NCI-H2029 treated with DMSO at 0.1 percent for 48 hours (cell line): Measurements from ENCODE around the gene FOXO1.
"Not testable (repeated sequence)": the region's sequence is repeated elsewhere in the genome, so short reads cannot be mapped to it uniquely, and the experiment has no call there.

ENCODE experiments used
- DNase-seq: peaks from one replicate; lab custom pipeline; 2025; lab: John Stamatoyannopoulos, UW

FOXO1 gene

DNA sequence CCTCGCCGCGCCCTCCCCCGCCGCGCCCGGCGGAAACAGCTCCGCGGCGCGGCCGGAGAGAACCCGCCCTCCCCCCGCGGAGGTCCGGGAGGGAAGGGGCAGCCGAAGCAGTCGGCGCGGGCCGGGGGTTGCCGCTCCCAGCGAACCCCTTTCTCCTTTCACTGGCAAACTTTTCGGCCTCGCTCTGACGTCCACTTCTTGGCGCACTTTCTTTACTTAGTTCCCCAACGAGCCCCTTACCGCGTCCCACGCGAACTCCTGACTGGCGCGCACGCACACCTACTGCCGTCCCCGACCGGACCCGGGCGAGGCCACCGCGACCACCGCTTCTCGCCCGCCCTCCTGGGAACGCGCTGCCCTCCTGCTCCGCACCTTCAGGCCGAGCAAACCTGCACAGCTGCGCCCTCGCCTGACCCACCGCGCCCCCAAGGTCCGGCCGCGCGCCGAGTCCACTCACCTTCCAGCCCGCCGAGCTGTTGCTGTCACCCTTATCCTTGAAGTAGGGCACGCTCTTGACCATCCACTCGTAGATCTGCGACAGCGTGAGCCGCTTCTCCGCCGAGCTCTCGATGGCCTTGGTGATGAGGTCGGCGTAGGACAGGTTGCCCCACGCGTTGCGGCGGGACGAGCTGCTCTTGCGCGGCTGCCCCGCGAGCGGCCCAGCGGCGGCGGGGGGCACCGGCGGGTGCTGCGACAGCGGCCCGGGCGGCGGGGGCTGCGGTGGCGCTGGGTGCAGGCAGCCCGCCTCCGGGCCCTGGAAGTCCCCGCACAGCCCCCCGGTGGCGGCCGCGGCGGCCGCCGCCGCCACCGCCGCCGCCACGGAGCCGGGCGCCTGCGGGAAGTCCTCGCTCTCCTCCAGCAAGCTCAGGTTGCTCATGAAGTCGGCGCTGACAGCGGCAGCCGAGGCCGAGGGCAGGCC lies 1.1 kb downstream of the FOXO1 start:
- DNase-seq = no peak

DNA sequence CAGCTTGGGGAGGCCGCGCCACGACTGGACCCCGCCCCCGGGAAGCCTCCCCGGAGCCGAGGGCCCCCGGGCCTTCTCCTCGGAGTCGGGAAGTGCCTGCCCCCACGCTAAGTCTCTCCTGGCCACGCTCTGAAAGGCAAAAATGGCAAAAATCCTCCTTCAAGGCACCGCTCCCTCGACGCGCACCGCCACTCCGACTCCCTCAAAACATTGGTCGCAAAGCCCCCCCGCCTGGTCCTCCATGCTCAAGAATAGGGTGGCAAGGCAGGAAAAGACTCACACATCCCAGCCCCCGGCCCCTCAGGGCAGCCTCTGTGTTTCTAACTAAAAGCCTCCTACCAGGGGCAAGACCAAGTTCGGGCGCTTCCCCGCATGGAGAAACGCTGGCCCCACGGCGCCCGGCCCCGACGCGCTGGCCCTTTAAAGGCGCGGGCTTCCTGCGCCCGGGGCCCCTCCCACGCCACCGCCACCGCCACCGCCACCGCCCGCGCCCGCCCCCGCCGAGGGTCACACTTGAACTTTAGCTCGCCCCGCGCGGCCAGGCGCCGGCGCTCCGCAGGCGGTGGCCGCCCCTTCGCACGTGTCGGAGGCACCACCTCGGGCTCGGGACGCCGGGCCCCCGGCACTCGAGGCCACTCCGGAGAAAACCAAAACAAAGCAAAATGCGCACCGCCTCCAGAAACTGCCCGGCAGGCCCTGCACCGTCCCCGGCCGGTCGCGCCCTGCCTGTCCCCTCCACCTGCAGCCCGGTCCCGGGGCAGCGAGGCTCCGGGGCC lies 1.9 kb downstream of the FOXO1 start:
- DNase-seq = no peak

DNA sequence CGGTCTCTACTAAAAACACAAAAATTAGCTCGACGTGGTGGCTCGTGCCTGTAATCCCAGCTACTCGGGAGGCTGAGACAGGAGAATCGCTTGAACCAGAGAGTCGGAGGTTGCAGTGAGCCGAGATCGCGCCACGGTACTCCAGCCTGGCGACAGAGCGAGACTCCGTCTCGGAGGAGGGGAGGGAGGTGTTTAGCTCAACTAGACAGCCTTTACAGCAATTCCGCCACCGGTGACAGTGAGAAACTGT lies 2.4 kb downstream of the FOXO1 start:
- DNase-seq = not testable (repeated sequence)

- DNase-seq = no peak
These were observed 3.6 kb downstream of the FOXO1 start for GRCh38 chr13:40662866-40663265.

DNA sequence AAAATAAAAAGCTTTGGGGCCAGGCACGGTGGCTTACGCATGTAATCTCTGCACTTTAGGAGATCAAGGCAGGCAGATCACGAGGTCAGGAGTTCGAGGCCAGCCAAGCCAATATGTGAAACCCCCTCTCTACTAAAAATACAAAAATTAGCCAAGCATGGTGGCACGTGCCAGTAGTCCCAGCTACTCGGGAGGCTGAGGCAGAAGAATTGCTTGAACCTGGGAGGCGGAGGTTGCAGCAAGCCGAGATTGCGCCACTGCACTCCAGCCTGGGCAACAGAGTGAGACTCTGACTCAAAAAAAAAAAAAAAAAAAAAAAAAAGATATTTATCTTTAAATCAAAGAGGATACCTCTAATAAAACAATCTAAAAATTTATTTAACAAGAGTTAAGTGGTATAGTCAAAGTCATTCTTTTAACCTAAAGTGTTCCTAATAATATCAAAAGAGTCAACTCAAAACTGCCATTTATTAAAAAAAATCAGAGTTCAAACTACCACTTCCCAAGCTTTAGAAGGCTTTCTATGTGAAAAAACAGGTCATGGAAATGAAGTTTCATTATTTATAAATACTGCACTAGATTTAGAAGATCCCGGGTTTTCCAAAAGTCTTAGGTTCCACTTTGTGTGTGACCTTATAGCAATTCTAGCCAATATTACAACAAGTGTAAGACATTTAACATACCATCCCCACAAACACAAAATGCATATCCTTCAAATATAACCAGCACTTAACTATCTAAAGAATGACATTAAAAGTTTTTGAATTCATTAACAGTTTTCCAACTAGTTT lies 4.4 kb downstream of the FOXO1 start:
- no peak for DNase-seq

- DNase-seq = no peak
These were observed 5.7 kb downstream of the FOXO1 start for GRCh38 chr13:40660692-40661091.

GRCh38 chr13:40660141-40660664 lies 6.2 kb downstream of the FOXO1 start:
- DNase-seq = no peak

DNA sequence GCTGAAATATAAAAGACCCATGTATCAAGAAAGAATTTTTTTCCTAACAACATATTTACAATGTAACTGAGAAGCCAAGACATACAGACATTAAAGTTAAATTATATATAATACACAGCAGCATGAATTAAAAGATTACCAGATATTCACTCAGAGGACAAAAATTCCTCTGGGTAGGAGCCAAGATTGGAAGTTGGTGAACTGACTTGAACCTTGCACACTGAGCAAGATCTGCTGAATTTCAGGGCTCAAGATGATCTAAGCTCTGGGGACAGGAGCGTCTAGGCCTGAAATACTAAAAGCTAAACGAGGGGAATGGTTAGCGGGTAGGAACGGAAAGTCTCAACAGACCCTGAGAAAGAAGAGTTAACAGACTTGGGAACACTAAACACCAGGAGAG lies 8.5 kb downstream of the FOXO1 start:
- no peak for DNase-seq

- DNase-seq = no peak
These were observed 9.1 kb downstream of the FOXO1 start for GRCh38 chr13:40657307-40657706.

- no peak for DNase-seq
These were observed 10.1 kb downstream of the FOXO1 start for GRCh38 chr13:40656358-40656757.

DNA sequence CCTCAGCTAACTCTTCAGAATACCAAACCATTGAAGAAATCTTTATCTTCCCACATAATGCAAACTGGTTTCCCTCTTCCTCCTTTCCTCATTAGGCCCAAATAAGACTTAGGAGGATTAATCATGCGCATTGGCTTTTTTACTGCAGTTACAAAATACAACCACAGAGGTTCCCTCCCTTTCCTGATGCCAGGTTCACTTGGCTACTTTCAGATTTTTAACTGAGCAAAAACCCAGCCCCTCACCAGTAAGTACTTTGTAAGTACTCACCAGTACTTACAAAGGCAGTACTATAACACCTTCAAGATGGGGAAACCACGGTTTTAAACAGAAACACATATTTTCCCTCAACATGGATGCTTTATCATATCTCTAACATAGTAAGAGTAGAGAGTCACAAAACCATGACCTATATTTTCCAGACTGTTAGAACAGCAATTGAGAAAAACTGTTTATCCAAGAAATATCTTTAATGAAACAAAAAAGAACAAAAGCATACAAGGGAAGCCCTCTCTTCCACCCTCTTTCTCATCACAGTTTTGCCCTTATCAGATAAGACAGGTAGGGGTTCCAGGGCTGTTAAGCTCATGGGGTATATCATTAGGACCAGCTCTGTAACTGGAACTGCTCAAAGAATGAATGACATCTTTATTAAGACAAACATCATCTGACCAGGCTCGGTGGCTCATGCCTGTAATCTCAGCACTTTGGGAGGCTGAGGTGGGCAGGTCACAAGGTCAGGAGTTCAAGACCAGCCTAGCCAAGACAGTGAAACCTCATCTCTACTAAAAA lies 12.7 kb downstream of the FOXO1 start:
- DNase-seq = no peak

DNA sequence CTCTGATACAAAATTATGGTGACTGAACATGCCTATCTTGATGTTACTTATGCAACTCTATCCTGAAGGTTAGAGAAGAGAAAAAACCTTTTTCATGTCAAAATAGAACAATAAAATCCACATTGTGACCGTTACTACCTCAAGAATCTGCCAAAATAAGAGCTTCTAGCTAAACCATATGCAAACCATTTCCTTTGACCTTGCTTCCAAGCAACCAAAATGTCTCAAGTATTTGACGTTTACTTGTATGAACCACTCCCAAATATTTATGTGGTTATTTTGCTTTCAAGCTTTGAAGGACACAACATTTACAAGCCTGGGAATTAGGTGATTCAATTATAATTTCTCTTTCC lies 13.9 kb downstream of the FOXO1 start:
- no peak for DNase-seq

- no peak for DNase-seq
These were observed 14.4 kb downstream of the FOXO1 start for GRCh38 chr13:40651866-40652587.

- DNase-seq = no peak
These were observed 17.6 kb downstream of the FOXO1 start for GRCh38 chr13:40648841-40649240.

DNA sequence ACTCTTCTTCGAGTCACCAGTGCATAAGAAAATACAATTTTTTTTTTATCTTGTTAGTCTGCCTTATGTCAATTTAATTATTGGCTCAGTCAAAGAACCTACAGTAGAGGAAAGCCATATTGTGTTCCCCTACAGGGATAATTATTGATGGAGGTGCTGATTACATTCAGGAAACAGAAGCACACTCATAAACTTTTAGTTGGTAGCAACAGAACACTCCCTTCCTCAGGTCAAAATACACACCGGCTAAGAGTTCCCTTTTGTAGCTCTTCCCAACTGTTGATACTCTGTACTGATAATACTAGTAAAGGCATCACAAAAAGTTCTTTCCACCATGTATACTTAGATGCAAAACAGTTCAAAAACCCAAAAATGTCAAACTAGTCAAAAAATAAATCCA lies 18.4 kb downstream of the FOXO1 start:
- DNase-seq = no peak

DNA sequence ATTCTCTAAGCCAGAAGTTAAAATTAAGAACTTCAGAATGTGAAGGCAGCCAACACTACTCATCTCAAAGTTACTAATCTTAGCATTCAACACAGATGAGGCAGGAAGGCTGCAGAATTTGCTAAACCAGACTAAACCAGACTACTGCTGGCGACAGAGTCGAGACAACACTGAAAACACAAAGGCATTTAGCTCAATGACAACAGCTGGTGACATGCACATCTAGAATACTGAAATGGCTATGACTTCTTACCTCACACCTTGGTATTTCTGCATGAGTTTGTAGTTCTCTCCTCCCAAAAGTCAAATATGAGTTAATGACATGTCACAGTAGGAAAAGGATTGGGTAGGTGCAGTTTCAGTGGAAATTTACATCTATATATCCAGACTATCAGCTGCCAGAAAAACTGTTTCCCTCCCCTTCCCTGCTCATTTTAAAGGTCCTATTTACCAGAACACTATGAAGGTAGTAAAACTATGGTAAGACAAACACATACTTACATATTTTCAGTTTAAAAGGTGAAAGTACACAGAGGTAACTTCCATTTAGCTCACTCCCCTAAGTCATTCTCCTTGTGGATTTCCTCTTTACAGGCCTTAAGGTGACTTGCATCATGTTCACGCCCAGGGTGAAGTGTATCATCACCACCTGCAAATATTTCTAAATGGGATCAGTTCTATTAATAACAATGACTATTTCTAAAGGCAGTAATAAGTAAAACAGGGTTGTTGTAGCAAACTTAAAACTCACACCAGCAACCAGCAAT lies 21.4 kb downstream of the FOXO1 start:
- DNase-seq = no peak

DNA sequence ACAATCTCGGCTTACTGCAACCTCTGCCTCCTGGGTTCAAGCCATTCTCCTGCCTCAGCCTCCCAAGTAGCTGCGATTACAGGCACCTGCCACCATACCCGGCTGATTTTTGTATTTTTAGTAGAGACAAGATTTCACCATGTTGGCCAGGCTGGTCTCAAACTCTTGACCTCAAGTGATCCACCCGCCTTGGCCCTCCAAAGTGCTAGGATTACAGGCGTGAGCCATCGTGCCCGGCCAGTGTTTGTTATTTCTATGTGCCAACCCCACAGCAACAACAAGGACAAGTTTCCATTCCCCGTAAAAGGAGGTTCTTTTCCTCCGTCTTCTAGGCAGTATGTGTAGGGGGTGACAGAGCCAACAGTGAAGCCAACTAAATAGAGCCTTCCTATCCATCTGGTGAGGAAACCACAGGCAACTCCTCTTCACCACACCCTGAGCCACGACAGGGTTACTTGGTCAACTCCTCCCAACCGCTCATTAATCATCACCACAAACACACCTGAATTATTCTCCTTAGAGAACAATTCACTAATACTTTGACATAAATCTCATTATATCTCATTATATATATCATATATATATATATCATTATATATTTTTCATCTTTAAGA lies 25.5 kb downstream of the FOXO1 start:
- DNase-seq = no peak

DNA sequence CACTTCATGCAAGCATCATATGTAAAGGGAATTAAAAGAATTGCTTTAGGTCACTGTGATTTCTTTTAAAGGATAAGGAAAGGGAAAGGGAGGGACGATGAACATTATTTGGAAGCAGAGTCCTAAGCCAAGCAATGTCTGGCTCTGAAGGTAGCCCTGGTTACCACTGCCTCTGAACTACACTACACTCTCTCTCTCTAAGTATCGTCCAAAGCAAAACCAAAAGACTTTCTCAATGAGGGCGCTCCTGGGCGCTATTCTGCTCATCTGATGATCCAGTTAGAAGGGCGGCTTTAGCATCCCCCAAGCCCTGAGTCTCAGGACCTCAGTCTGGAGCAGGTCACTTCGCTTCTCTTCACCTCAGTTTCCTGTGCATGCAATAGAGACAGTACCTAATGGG lies 26.2 kb downstream of the FOXO1 start:
- no peak for DNase-seq

DNA sequence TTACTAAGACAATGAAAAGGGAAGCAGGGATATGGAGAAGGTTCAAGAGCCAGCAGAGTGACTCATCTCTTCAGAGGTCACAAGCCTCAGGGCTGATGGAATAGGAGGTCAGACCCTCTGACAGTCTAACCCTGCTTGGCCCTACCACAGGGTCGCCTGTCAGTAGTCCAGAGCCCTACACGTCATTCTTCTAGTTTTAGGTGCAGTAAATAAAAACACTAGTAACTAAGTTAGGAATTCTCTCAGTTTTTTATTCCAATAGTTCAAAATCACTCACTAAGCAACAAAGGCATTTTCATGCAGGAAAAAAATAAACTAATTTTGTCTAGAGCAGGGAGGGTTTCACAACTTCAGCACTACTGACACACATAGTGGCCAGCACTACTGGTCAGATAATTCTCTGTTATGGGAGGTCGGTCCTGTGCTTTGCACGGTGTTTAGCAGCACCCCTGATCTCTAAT lies 27.2 kb downstream of the FOXO1 start:
- no peak for DNase-seq

DNA sequence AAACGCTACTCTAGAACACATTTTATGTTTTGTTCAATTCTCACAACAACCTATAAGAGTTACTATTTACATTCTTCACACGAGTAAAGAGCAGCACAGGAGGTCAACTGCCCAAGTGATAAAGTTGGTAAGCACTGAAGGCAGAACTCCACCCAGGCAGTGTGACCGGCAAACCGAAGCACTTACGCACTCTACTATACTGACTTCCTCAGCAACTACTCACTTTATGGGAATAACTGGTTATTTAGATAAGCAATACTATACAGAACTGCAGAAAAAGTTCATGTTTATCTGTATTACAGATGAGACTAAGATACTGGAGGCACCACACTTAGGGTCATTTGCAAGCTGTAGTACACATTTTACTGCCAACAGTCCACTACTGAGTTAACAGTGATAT lies 28.8 kb downstream of the FOXO1 start:
- DNase-seq = no peak
